Gastrocnemius medialis (tissue), 4 donors: ENCODE measurements around the gene OSBPL2.

ENCODE experiments used
- CTCF ChIP-seq, 5 experiments: fragments of 450-650 bp in 3 of 5; fragments of 200-600 bp in 2 of 5; sonication (generic) in 2 of 5; IDR thresholded peaks in 4 of 5; conservative IDR thresholded peaks in 1 of 5; 1 replicate in 4 of 5; 2 replicates in 1 of 5; pipeline ENCODE4 v1.5.1; 2016 to 2019; ENCODE audit warnings: antibody characterized with exemption in 5 of 5, mild to moderate bottlenecking in 3 of 5, moderate library complexity in 3 of 5
- POLR2A ChIP-seq, 2 donors: fragments of 450-650 bp; IDR thresholded peaks; one replicate each; pipeline ENCODE4 v1.6.1; 2017; ENCODE audit warnings: antibody characterized with exemption in 2 of 2, mild to moderate bottlenecking in 2 of 2, moderate library complexity in 2 of 2

- no peak for TF ChIP-seq CTCF (IDR thresholded peaks at IDR 0.05 in 4 of 5, conservative IDR thresholded peaks at IDR 0.05 in 1 of 5)
- TF ChIP-seq POLR2A (IDR thresholded peaks at IDR 0.05) = no peak
Observed at GRCh38 chr20:62219101-62219991, 19.0 kb upstream of the OSBPL2 start.
